Measurements from ENCODE around the gene INTS4.
A peak's percentile ranks its signal among the peaks of the same experiment; 100 is the strongest.

The INTS4 gene

GRCh38 chr11:78019808-78020207 lies 25.3 kb upstream of the INTS4 start:
- TF ChIP-seq CTCF (IDR thresholded peaks at IDR 0.05) = no peak

- no peak for TF ChIP-seq CTCF (IDR thresholded peaks at IDR 0.05)
Measured at GRCh38 chr11:78015878-78016277, 21.4 kb upstream of the INTS4 start.

GRCh38 chr11:78011301-78011700 lies 16.8 kb upstream of the INTS4 start:
- no peak for TF ChIP-seq CTCF (IDR thresholded peaks at IDR 0.05)

- no peak for TF ChIP-seq CTCF (IDR thresholded peaks at IDR 0.05)
Measured at GRCh38 chr11:78010755-78011154, 16.3 kb upstream of the INTS4 start.

GRCh38 chr11:78010304-78010703 lies 15.8 kb upstream of the INTS4 start:
- TF ChIP-seq CTCF (IDR thresholded peaks at IDR 0.05) = no peak

GRCh38 chr11:78009062-78009461 lies 14.6 kb upstream of the INTS4 start:
- TF ChIP-seq CTCF (IDR thresholded peaks at IDR 0.05) = no peak

- TF ChIP-seq CTCF (IDR thresholded peaks at IDR 0.05) = peak; percentile 74; the same call in 1 of the 2 replicates
Measured at GRCh38 chr11:78000193-78000592, 5.7 kb upstream of the INTS4 start.

GRCh38 chr11:77999446-78000030 lies 5.1 kb upstream of the INTS4 start:
- no peak for TF ChIP-seq CTCF (IDR thresholded peaks at IDR 0.05)
